H9 (cell line): ENCODE data around the gene MVP. TPM values are rescaled to one million over a fixed set of nuclear protein-coding genes. Genes with fewer than 3 reads are reported as not detected.
"Not testable (repeated sequence)": the region's sequence is repeated elsewhere in the genome, so short reads cannot be mapped to it uniquely, and the experiment has no call there.

Experiments
- DNase-seq: peaks from one replicate; pipeline ENCODE4 v3.0.0-alpha.2; 2017
- H2AFZ ChIP-seq: one replicate; pipeline ENCODE4 v1.6.1; 2013; ENCODE audit warnings: mild to moderate bottlenecking, low read length, control low read depth, moderate library complexity
- H2AK5ac ChIP-seq: 2 replicates; pipeline ENCODE4 v1.6.1; 2013; ENCODE audit warnings: low read length, control low read depth, mixed read lengths; ENCODE audit not compliant: insufficient read length
- H2BK120ac ChIP-seq: one replicate; pipeline ENCODE4 v1.6.1; 2013; ENCODE audit warnings: low read depth, mild to moderate bottlenecking, low read length, control low read depth, inconsistent platforms; ENCODE audit not compliant: poor library complexity, severe bottlenecking
- H2BK12ac ChIP-seq: 2 replicates; pipeline ENCODE4 v1.6.1; 2013; ENCODE audit warnings: low read length, control low read depth, mixed read lengths, low read depth; ENCODE audit not compliant: insufficient read length
- H2BK15ac ChIP-seq: 2 replicates; pipeline ENCODE4 v1.6.1; 2013; ENCODE audit warnings: low read depth, low read length, control low read depth
- H2BK20ac ChIP-seq: one replicate; pipeline ENCODE4 v1.6.1; 2013; ENCODE audit warnings: low read depth, mild to moderate bottlenecking, low read length, control low read depth, inconsistent platforms; ENCODE audit not compliant: poor library complexity, severe bottlenecking
- H2BK5ac ChIP-seq: 2 replicates; pipeline ENCODE4 v1.6.1; 2013; ENCODE audit warnings: low read length, control low read depth, mixed read lengths; ENCODE audit not compliant: insufficient read length
- H3K14ac ChIP-seq: 2 replicates; pipeline ENCODE4 v1.6.1; 2013; ENCODE audit warnings: low read length, control low read depth; ENCODE audit not compliant: insufficient read depth
- H3K18ac ChIP-seq: 2 replicates; pipeline ENCODE4 v1.6.1; 2013; ENCODE audit warnings: low read depth, mild to moderate bottlenecking, mixed read lengths, low read length, control low read depth; ENCODE audit not compliant: insufficient read length
- H3K23ac ChIP-seq: 2 replicates; pipeline ENCODE4 v1.6.1; 2013; ENCODE audit warnings: low read length, control low read depth, mixed read lengths, low read depth; ENCODE audit not compliant: insufficient read length
- H3K23me2 ChIP-seq: 2 replicates; pipeline ENCODE4 v1.6.1; 2013; ENCODE audit warnings: low read depth, mild to moderate bottlenecking, mixed read lengths, low read length, control low read depth; ENCODE audit not compliant: insufficient read length, poor library complexity, severe bottlenecking
- H3K27ac ChIP-seq: 2 replicates; pipeline ENCODE4 v1.5.1; 2013; ENCODE audit warnings: low read length, control low read depth, mixed read lengths, low read depth; ENCODE audit not compliant: insufficient read length
- H3K27me3 ChIP-seq: 2 replicates; pipeline ENCODE4 v1.6.1; 2013; ENCODE audit warnings: low read length, control low read depth, inconsistent platforms; ENCODE audit not compliant: insufficient read depth
- H3K4ac ChIP-seq: 2 replicates; pipeline ENCODE4 v1.6.1; 2013; ENCODE audit warnings: low read depth, mild to moderate bottlenecking, control low read depth, inconsistent platforms, low read length, moderate library complexity
- H3K4me1 ChIP-seq: 2 replicates; pipeline ENCODE4 v1.6.1; 2013; ENCODE audit warnings: low read length, control low read depth, inconsistent platforms; ENCODE audit not compliant: insufficient read depth
- H3K4me2 ChIP-seq: 2 replicates; pipeline ENCODE4 v1.6.1; 2013; ENCODE audit warnings: low read length, control low read depth, mixed read lengths; ENCODE audit not compliant: insufficient read length, insufficient read depth
- H3K56ac ChIP-seq: 2 replicates; pipeline ENCODE4 v1.6.1; 2013; ENCODE audit warnings: low read depth, mild to moderate bottlenecking, mixed read lengths, low read length, control low read depth; ENCODE audit not compliant: insufficient read length
- H3K79me1 ChIP-seq: 2 replicates; pipeline ENCODE4 v1.6.1; 2013; ENCODE audit warnings: low read depth, mild to moderate bottlenecking, moderate library complexity, low read length, control low read depth, inconsistent platforms; ENCODE audit not compliant: insufficient read depth, poor library complexity, severe bottlenecking
- H3K79me2 ChIP-seq: 2 replicates; pipeline ENCODE4 v1.6.1; 2013; ENCODE audit warnings: low read length, control low read depth, inconsistent platforms; ENCODE audit not compliant: insufficient read depth
- H3K9ac ChIP-seq: 2 replicates; pipeline ENCODE4 v1.6.1; 2013; ENCODE audit warnings: low read length, control low read depth, mixed read lengths; ENCODE audit not compliant: insufficient read length; ENCODE audit errors: extremely low read depth
- H3K9me3 ChIP-seq: one replicate; pipeline ENCODE4 v1.6.1; 2013; ENCODE audit warnings: low read depth, low read length, inconsistent platforms; ENCODE audit not compliant: control insufficient read depth
- H3T11ph ChIP-seq: one replicate; pipeline ENCODE4 v1.6.1; 2013; ENCODE audit warnings: mild to moderate bottlenecking, low read length, control low read depth, inconsistent platforms
- H4K20me1 ChIP-seq: one replicate; pipeline ENCODE4 v1.6.1; 2013; ENCODE audit not compliant: control insufficient read depth, insufficient read length, insufficient read depth
- H4K5ac ChIP-seq: 2 replicates; pipeline ENCODE4 v1.6.1; 2013; ENCODE audit warnings: low read depth, mild to moderate bottlenecking, mixed read lengths, low read length, control low read depth; ENCODE audit not compliant: insufficient read length
- H4K8ac ChIP-seq: replicated peaks from 2 replicates; pipeline ENCODE4 v1.6.1; 2013; ENCODE audit warnings: low read length, control low read depth, mixed read lengths, low read depth; ENCODE audit not compliant: insufficient read length
- H4K91ac ChIP-seq: 2 replicates; pipeline ENCODE4 v1.6.1; 2013; ENCODE audit warnings: low read depth, mild to moderate bottlenecking, moderate library complexity, mixed read lengths, low read length, control low read depth; ENCODE audit not compliant: insufficient read length
- H3K27ac Mint-ChIP-seq, 3 experiments: 2 replicates in 2 of 3; 3 replicates in 1 of 3; pipeline ENCODE4 v1.8.0; 2020 to 2021; ENCODE audit warnings: mixed read lengths in 3 of 3, mild to moderate bottlenecking in 1 of 3, moderate library complexity in 1 of 3
- H3K27me3 Mint-ChIP-seq: 2 replicates; pipeline ENCODE4 v1.8.0; 2021; ENCODE audit warnings: low read depth, mild to moderate bottlenecking, moderate library complexity, mixed read lengths
- H3K36me3 Mint-ChIP-seq, 3 experiments: 2 replicates in 2 of 3; 3 replicates in 1 of 3; pipeline ENCODE4 v1.8.0; 2020 to 2021; ENCODE audit warnings: low read depth in 3 of 3, mixed read lengths in 3 of 3; ENCODE audit not compliant: insufficient read depth in 1 of 3
- H3K4me1 Mint-ChIP-seq, 2 experiments: 2 replicates each; pipeline ENCODE4 v1.8.0; 2020; ENCODE audit warnings: mixed read lengths in 2 of 2
- H3K4me3 Mint-ChIP-seq, 2 experiments: 2 replicates in 1 of 2; 3 replicates in 1 of 2; pipeline ENCODE4 v1.8.0; 2020 to 2021; ENCODE audit warnings: mild to moderate bottlenecking in 2 of 2, mixed read lengths in 2 of 2, moderate library complexity in 1 of 2
- H3K9me3 Mint-ChIP-seq, 2 experiments: 2 replicates in 1 of 2; 3 replicates in 1 of 2; pipeline ENCODE4 v1.8.0; 2020; ENCODE audit warnings: mild to moderate bottlenecking in 2 of 2, mixed read lengths in 2 of 2, moderate library complexity in 1 of 2
- CTCF ChIP-seq: fragments of 200-600 bp; sonication (generic); conservative IDR thresholded peaks from 3 replicates; pipeline ENCODE4 v1.8.0; 2021; ENCODE audit warnings: antibody characterized with exemption, mild to moderate bottlenecking
- WGBS: extraction: QIAGEN DNeasy Blood & Tissue Kit; methylation state at CpG from one replicate; pipeline ENCODE4 v1.1.7; 2013; ENCODE audit warnings: missing lambda C conversion rate, low lambda C conversion rate, mixed read lengths; ENCODE audit not compliant: insufficient read length; ENCODE audit errors: extremely low coverage; 5-methylcytosine and 5-hydroxymethylcytosine counted together
- total RNA-seq: library from RNA; stranded (reverse); gene quantifications from 2 replicates; pipeline ENCODE4 v1.2.1, GENCODE V29; 2021

Gene MVP
- total RNA-seq, 1 experiment from 2014 or later = 3.1 TPM

- no peaks in the 10 kb centered on the region; the same call in 1 of the 2 replicates for H3K4me1 ChIP-seq
- H4K91ac ChIP-seq = no peak overlapping the region
- H4K8ac ChIP-seq = no peak overlapping the region
- peaks cover 0 to 2% of the 10 kb centered on the region in 2 experiments; a peak in 3 of 5 replicates for H3K9me3 Mint-ChIP-seq
- no peak overlapping the region for H3K4ac ChIP-seq
- no peak overlapping the region for H3T11ph ChIP-seq
- no peak overlapping the region for H3K56ac ChIP-seq
- H3K9ac ChIP-seq = no peak overlapping the region
- H2BK15ac ChIP-seq = no peak overlapping the region
- no peak overlapping the region for H2AK5ac ChIP-seq
- H2BK20ac ChIP-seq = no peak overlapping the region
- H3K4me1 Mint-ChIP-seq = peaks cover 24 to 25% of the 10 kb centered on the region in 2 experiments
- H3K23me2 ChIP-seq = peaks cover 2% of the 10 kb centered on the region
- no peaks in the 10 kb centered on the region for H3K9me3 ChIP-seq
- no peak overlapping the region for H3K27ac ChIP-seq
- H4K20me1 ChIP-seq = no peaks in the 10 kb centered on the region
- H3K27me3 ChIP-seq = no peaks in the 10 kb centered on the region
- H4K5ac ChIP-seq = no peak overlapping the region
- WGBS = no CpG with 5 or more reads among the region's 38 CpGs
- no peak overlapping the region for H2BK5ac ChIP-seq
- peak overlapping the region in 1 of 3 experiments; percentile 42; a peak in 1 of 7 replicates for H3K27ac Mint-ChIP-seq
- H3K36me3 Mint-ChIP-seq = peaks cover 0 to 1% (median 0%) of the 10 kb centered on the region in 3 experiments; a peak in 1 of 7 replicates
- H3K14ac ChIP-seq = no peak overlapping the region
- no peak overlapping the region for H3K18ac ChIP-seq
- H2BK120ac ChIP-seq = no peak overlapping the region
- H3K23ac ChIP-seq = no peak overlapping the region
- no peak overlapping the region for H2BK12ac ChIP-seq
- peak; percentile 95 for TF ChIP-seq CTCF
- no peaks in the 10 kb centered on the region for H3K79me1 ChIP-seq
- peaks cover 33% of the 10 kb centered on the region for H3K27me3 Mint-ChIP-seq
- H3K79me2 ChIP-seq = no peaks in the 10 kb centered on the region
- H3K4me3 Mint-ChIP-seq = peak overlapping the region; percentile 42 to 43
- H3K4me2 ChIP-seq = peak overlapping the region; percentile 44
- DNase-seq = peak; percentile 92
- H2AFZ ChIP-seq = no peak overlapping the region
These were observed 35.3 kb upstream of the MVP start for GRCh38 chr16:29784901-29785500.

- H3K36me3 Mint-ChIP-seq = peaks cover 4 to 11% (median 6%) of the 10 kb centered on the region in 3 experiments; a peak in 5 of 7 replicates
- not testable (repeated sequence) for H2BK12ac ChIP-seq
These were observed 33.1 kb upstream of the MVP start for GRCh38 chr16:29787155-29787554.

More at GRCh38 chr16:29787155-29787554, 33.1 kb upstream of the MVP start:
- not testable (repeated sequence) for H3K79me1 ChIP-seq, H3K18ac ChIP-seq, H2BK20ac ChIP-seq, H3K27ac Mint-ChIP-seq, H3T11ph ChIP-seq, H2AK5ac ChIP-seq, H3K9ac ChIP-seq, H2BK5ac ChIP-seq, H3K27ac ChIP-seq, H3K4me1 ChIP-seq, H4K8ac ChIP-seq, DNase-seq, H3K23ac ChIP-seq, H3K23me2 ChIP-seq, H3K9me3 ChIP-seq, H3K14ac ChIP-seq, H3K27me3 ChIP-seq, H3K4ac ChIP-seq, H3K56ac ChIP-seq, H4K20me1 ChIP-seq, H2BK120ac ChIP-seq, H3K4me2 ChIP-seq, H2BK15ac ChIP-seq, H2AFZ ChIP-seq, H3K4me3 Mint-ChIP-seq, H4K91ac ChIP-seq, H4K5ac ChIP-seq, H3K9me3 Mint-ChIP-seq
- H3K79me2 ChIP-seq = peaks cover 13% of the 10 kb centered on the region
- peaks cover 32 to 33% of the 10 kb centered on the region in 2 experiments for H3K4me1 Mint-ChIP-seq
- no CpG with 5 or more reads among the region's 4 CpGs for WGBS
- H3K27me3 Mint-ChIP-seq = peaks cover 20% of the 10 kb centered on the region
